Transverse colon (tissue), 4 donors: ENCODE measurements around the gene KRTAP20-1.

Experiments used
- POLR2A ChIP-seq: fragments of 450-650 bp; IDR thresholded peaks from one replicate; pipeline ENCODE4 v1.6.1; 2016; ENCODE audit warnings: antibody characterized with exemption, mild to moderate bottlenecking, moderate library complexity
- POLR2AphosphoS5 ChIP-seq, 3 donors: sonication (generic); formaldehyde crosslinking; IDR thresholded peaks; one replicate each; pipeline ENCODE4 v1.6.1; 2016; ENCODE audit warnings: antibody characterized with exemption in 3 of 3
- TF ChIP-seq, protein P1 (sequence below), 5 experiments: fragments of 200-600 bp in 3 of 5; fragments of 450-650 bp in 2 of 5; sonication (generic) in 3 of 5; IDR thresholded peaks; 1 replicate in 2 of 5; 2 replicates in 3 of 5; pipeline ENCODE4 v1.5.1; 2016 to 2017; ENCODE audit warnings: antibody characterized with exemption in 5 of 5, inconsistent platforms in 3 of 5, mild to moderate bottlenecking in 2 of 5, moderate library complexity in 1 of 5

- TF ChIP-seq, protein P1, sequence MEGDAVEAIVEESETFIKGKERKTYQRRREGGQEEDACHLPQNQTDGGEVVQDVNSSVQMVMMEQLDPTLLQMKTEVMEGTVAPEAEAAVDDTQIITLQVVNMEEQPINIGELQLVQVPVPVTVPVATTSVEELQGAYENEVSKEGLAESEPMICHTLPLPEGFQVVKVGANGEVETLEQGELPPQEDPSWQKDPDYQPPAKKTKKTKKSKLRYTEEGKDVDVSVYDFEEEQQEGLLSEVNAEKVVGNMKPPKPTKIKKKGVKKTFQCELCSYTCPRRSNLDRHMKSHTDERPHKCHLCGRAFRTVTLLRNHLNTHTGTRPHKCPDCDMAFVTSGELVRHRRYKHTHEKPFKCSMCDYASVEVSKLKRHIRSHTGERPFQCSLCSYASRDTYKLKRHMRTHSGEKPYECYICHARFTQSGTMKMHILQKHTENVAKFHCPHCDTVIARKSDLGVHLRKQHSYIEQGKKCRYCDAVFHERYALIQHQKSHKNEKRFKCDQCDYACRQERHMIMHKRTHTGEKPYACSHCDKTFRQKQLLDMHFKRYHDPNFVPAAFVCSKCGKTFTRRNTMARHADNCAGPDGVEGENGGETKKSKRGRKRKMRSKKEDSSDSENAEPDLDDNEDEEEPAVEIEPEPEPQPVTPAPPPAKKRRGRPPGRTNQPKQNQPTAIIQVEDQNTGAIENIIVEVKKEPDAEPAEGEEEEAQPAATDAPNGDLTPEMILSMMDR (IDR thresholded peaks at IDR 0.05) = no peak
- TF ChIP-seq POLR2A (no peak), POLR2AphosphoS5 (IDR thresholded peaks at IDR 0.05) (no peak)
Observed at GRCh38 chr21:30646904-30647414, 30.7 kb downstream of the KRTAP20-1 start.
